SK-N-SH treated with all-trans-retinoic acid at 6 μM for 48 hours (cell line): Measurements from ENCODE around the gene MIGA1.

Experiments
- ATAC-seq: fragments of 200-7000 bp; cut with Tn5 transposase; 3 replicates; pipeline ENCODE4 v1.9.1; 2020; ENCODE audit warnings: mild to moderate bottlenecking, moderate library complexity
- ARNTL ChIP-seq: fragments of 450-650 bp; formaldehyde crosslinking; IDR thresholded peaks from 2 replicates; pipeline ENCODE4 v1.5.0; 2020; ENCODE audit warnings: low read depth, mild to moderate bottlenecking, moderate library complexity, borderline replicate concordance
- BACH2 ChIP-seq: fragments of 250-450 bp; sonication (Bioruptor Pico); IDR thresholded peaks from 2 replicates; pipeline ENCODE4 v1.9.0; 2021; ENCODE audit warnings: mild to moderate bottlenecking, borderline replicate concordance
- CSDC2 ChIP-seq: fragments of 250-450 bp; sonication (Bioruptor Pico); IDR thresholded peaks from 2 replicates; pipeline ENCODE4 v1.5.0; 2020; ENCODE audit warnings: mild to moderate bottlenecking, moderate library complexity
- ESRRG ChIP-seq: fragments of 250-450 bp; sonication (Bioruptor Pico); IDR thresholded peaks from 2 replicates; pipeline ENCODE4 v1.6.1; 2021; ENCODE audit warnings: mild to moderate bottlenecking
- GLIS3 ChIP-seq: fragments of 250-450 bp; sonication (Bioruptor Pico); IDR thresholded peaks from 2 replicates; pipeline ENCODE4 v1.5.0; 2020; ENCODE audit warnings: mild to moderate bottlenecking, moderate library complexity
- OSR1 ChIP-seq: fragments of 250-450 bp; sonication (Bioruptor Pico); IDR thresholded peaks from 2 replicates; pipeline ENCODE4 v1.8.0; 2022; ENCODE audit warnings: moderate library complexity, mild to moderate bottlenecking, inconsistent platforms
- RARB ChIP-seq: fragments of 250-450 bp; sonication (Bioruptor Pico); IDR thresholded peaks from 2 replicates; pipeline ENCODE4 v1.8.0; 2021; ENCODE audit warnings: mild to moderate bottlenecking, moderate library complexity
- SNAI2 ChIP-seq: fragments of 250-450 bp; sonication (Bioruptor Pico); IDR thresholded peaks from 2 replicates; pipeline ENCODE4 v1.5.0; 2020; ENCODE audit warnings: mild to moderate bottlenecking, moderate library complexity
- TCF4 ChIP-seq: fragments of 250-450 bp; sonication (Bioruptor Pico); IDR thresholded peaks from 2 replicates; pipeline ENCODE4 v1.8.0; 2021; ENCODE audit warnings: mild to moderate bottlenecking, moderate library complexity, borderline replicate concordance
- TOX ChIP-seq: fragments of 250-450 bp; sonication (Bioruptor Pico); IDR thresholded peaks from 2 replicates; pipeline ENCODE4 v1.8.0; 2021; ENCODE audit warnings: mild to moderate bottlenecking, moderate library complexity, borderline replicate concordance
- ZC3H10 ChIP-seq: fragments of 250-450 bp; sonication (Bioruptor Pico); IDR thresholded peaks from 2 replicates; pipeline ENCODE4 v1.5.1; 2021; ENCODE audit warnings: mild to moderate bottlenecking, moderate library complexity
- ZFP3 ChIP-seq: fragments of 250-450 bp; sonication (Bioruptor Pico); IDR thresholded peaks from 2 replicates; pipeline ENCODE4 v1.5.0; 2020; ENCODE audit warnings: mild to moderate bottlenecking, moderate library complexity
- ZFP30 ChIP-seq: fragments of 450-650 bp; formaldehyde crosslinking; IDR thresholded peaks from 2 replicates; pipeline ENCODE4 v1.5.0; 2022; ENCODE audit warnings: mild to moderate bottlenecking, moderate library complexity
- ZNF70 ChIP-seq: fragments of 450-650 bp; formaldehyde crosslinking; IDR thresholded peaks from 2 replicates; pipeline ENCODE4 v1.5.0; 2020; ENCODE audit warnings: mild to moderate bottlenecking, moderate library complexity
- ZNF8 ChIP-seq: fragments of 450-650 bp; formaldehyde crosslinking; IDR thresholded peaks from 2 replicates; pipeline ENCODE4 v1.5.0; 2020; ENCODE audit warnings: mild to moderate bottlenecking, moderate library complexity
- TF ChIP-seq, protein P1 (sequence below): fragments of 250-450 bp; sonication (Bioruptor Pico); IDR thresholded peaks from 2 replicates; pipeline ENCODE4 v1.8.0; 2021; ENCODE audit warnings: low read depth, mild to moderate bottlenecking, moderate library complexity, borderline replicate concordance
- TF ChIP-seq, protein P2 (sequence below): fragments of 250-450 bp; sonication (Bioruptor Pico); IDR thresholded peaks from 2 replicates; pipeline ENCODE4 v1.5.0; 2020; ENCODE audit warnings: mild to moderate bottlenecking, moderate library complexity
- TF ChIP-seq, protein P3 (sequence below): fragments of 250-450 bp; sonication (Bioruptor Pico); IDR thresholded peaks from 2 replicates; pipeline ENCODE4 v1.5.1; 2021; ENCODE audit warnings: mild to moderate bottlenecking, moderate library complexity
- TF ChIP-seq, protein P4 (sequence below): fragments of 250-450 bp; sonication (Bioruptor Pico); IDR thresholded peaks from 2 replicates; pipeline ENCODE4 v1.8.0; 2020; ENCODE audit warnings: mild to moderate bottlenecking, moderate library complexity, borderline replicate concordance

Gene MIGA1, protein sequence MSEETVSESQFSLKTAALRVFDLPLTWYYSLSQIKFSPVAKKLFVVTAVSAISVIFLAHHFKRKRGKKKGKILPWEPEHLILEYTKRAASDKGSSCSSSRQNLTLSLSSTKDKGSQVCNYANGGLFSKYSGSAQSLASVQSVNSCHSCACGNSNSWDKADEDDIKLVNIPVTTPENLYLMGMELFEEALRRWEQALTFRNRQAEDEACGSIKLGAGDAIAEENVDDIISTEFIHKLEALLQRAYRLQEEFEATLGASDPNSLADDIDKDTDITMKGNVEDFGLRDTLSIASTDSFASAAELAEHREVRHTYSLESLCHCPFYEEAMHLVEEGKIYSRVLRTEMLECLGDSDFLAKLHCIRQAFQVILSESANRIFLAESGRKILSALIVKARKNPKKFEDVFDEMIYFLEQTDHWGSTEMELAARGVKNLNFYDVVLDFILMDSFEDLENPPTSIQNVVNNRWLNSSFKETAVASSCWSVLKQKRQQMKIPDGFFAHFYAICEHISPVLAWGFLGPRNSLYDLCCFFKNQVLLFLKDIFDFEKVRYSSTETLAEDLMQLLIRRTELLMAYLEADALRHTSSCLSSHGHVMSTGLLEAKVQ

DNA sequence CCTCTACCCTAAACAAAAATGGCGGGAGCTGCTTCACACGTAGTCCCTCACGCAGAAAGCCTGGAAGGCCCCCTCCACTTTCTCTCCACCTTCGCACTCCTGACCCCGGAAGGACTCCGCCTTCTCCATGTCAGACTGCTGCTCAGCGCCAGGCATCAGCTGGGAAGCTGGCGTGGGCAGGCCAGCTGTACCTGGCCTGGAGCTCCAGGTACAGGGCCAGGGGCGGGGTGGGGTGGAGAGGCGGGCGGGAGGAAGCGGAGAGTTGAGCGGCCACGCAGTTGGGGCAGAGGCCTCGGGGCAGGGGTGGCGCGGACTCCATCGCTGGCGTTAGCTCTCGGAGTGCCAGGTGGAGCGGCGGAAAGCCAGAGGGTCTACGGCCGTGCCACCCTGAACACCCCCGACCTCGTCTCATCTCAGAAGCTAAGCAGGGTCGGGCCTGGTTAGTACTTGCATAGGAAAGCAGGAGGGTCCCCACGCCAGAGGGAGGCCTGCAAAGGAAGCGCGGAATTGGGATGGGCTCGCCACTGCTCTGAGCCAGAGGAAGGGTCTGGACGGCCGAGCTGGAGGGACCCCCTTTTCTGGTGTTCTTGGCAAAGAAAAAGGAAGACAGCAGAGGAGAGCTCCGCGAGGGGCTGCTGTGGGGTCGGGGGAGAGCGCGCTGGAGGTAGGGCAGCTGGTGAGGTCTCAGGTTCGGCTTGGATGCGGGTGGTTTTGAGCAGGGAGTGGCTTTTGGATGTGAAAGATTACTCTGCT is at the start of gene MIGA1:
Gene MIGA1, plus strand, starts transcription at position 121 of the 753 bp plus-strand sequence. CDS start 3,604 bp downstream, outside the sequence.
- peak; percentile 99 for ATAC-seq
- TF ChIP-seq BACH2 (CRISPR knock-in tag) = no peak
- TF ChIP-seq RARB (CRISPR knock-in tag) = no peak
- TF ChIP-seq, protein P1, sequence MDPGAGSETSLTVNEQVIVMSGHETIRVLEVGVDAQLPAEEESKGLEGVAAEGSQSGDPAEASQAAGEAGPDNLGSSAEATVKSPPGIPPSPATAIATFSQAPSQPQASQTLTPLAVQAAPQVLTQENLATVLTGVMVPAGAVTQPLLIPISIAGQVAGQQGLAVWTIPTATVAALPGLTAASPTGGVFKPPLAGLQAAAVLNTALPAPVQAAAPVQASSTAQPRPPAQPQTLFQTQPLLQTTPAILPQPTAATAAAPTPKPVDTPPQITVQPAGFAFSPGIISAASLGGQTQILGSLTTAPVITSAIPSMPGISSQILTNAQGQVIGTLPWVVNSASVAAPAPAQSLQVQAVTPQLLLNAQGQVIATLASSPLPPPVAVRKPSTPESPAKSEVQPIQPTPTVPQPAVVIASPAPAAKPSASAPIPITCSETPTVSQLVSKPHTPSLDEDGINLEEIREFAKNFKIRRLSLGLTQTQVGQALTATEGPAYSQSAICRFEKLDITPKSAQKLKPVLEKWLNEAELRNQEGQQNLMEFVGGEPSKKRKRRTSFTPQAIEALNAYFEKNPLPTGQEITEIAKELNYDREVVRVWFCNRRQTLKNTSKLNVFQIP (CRISPR knock-in tag) = no peak
- TF ChIP-seq ZFP30 (CRISPR knock-in tag) = no peak
- TF ChIP-seq, protein P2, sequence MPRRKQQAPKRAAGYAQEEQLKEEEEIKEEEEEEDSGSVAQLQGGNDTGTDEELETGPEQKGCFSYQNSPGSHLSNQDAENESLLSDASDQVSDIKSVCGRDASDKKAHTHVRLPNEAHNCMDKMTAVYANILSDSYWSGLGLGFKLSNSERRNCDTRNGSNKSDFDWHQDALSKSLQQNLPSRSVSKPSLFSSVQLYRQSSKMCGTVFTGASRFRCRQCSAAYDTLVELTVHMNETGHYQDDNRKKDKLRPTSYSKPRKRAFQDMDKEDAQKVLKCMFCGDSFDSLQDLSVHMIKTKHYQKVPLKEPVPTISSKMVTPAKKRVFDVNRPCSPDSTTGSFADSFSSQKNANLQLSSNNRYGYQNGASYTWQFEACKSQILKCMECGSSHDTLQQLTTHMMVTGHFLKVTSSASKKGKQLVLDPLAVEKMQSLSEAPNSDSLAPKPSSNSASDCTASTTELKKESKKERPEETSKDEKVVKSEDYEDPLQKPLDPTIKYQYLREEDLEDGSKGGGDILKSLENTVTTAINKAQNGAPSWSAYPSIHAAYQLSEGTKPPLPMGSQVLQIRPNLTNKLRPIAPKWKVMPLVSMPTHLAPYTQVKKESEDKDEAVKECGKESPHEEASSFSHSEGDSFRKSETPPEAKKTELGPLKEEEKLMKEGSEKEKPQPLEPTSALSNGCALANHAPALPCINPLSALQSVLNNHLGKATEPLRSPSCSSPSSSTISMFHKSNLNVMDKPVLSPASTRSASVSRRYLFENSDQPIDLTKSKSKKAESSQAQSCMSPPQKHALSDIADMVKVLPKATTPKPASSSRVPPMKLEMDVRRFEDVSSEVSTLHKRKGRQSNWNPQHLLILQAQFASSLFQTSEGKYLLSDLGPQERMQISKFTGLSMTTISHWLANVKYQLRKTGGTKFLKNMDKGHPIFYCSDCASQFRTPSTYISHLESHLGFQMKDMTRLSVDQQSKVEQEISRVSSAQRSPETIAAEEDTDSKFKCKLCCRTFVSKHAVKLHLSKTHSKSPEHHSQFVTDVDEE = no peak; the same call in 1 of the 2 replicates
- no peak for TF ChIP-seq ZNF8 (CRISPR knock-in tag)
- no peak for TF ChIP-seq CSDC2
- no peak for TF ChIP-seq ZC3H10 (CRISPR knock-in tag)
- TF ChIP-seq ESRRG (CRISPR knock-in tag) = no peak
- no peak for TF ChIP-seq ARNTL (CRISPR knock-in tag)

DNA sequence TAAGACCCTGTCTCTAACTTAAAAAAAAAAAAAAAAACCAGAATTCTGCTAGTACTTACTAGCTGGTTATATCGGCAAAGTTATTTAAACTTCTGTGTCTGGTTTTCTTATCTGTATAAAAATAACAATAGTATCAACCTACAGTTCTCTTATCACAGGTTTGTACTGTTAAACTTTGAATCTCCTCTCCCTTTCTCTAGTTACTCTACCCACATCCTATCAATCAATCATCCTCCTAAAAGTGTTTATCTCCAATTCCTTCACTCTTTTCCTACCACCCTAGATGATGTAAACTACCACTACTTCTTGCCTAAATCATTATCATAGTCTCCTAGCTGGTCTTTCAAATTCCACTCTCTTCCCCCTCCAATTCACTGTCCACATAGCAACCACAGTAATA is 47.4 kb upstream of the MIGA1 start:
- TF ChIP-seq CSDC2 = no peak
- TF ChIP-seq TOX (CRISPR knock-in tag) = no peak
- TF ChIP-seq ZNF70 (CRISPR knock-in tag) = no peak
- no peak for TF ChIP-seq ZFP30 (CRISPR knock-in tag)
- TF ChIP-seq BACH2 (CRISPR knock-in tag) = no peak
- TF ChIP-seq GLIS3 = no peak
- TF ChIP-seq ZC3H10 (CRISPR knock-in tag) = no peak
- TF ChIP-seq RARB (CRISPR knock-in tag) = no peak
- TF ChIP-seq OSR1 (CRISPR knock-in tag) = no peak
- TF ChIP-seq, protein P3, sequence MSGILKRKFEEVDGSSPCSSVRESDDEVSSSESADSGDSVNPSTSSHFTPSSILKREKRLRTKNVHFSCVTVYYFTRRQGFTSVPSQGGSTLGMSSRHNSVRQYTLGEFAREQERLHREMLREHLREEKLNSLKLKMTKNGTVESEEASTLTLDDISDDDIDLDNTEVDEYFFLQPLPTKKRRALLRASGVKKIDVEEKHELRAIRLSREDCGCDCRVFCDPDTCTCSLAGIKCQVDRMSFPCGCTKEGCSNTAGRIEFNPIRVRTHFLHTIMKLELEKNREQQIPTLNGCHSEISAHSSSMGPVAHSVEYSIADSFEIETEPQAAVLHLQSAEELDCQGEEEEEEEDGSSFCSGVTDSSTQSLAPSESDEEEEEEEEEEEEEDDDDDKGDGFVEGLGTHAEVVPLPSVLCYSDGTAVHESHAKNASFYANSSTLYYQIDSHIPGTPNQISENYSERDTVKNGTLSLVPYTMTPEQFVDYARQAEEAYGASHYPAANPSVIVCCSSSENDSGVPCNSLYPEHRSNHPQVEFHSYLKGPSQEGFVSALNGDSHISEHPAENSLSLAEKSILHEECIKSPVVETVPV (CRISPR knock-in tag) = no peak
- no peak for TF ChIP-seq TCF4 (CRISPR knock-in tag)
- TF ChIP-seq, protein P2 = no peak
- no peak for TF ChIP-seq ZNF8 (CRISPR knock-in tag)
- TF ChIP-seq ARNTL (CRISPR knock-in tag) = no peak
- no peak for TF ChIP-seq ESRRG (CRISPR knock-in tag)
- TF ChIP-seq, protein P4, sequence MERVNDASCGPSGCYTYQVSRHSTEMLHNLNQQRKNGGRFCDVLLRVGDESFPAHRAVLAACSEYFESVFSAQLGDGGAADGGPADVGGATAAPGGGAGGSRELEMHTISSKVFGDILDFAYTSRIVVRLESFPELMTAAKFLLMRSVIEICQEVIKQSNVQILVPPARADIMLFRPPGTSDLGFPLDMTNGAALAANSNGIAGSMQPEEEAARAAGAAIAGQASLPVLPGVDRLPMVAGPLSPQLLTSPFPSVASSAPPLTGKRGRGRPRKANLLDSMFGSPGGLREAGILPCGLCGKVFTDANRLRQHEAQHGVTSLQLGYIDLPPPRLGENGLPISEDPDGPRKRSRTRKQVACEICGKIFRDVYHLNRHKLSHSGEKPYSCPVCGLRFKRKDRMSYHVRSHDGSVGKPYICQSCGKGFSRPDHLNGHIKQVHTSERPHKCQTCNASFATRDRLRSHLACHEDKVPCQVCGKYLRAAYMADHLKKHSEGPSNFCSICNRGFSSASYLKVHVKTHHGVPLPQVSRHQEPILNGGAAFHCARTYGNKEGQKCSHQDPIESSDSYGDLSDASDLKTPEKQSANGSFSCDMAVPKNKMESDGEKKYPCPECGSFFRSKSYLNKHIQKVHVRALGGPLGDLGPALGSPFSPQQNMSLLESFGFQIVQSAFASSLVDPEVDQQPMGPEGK (CRISPR knock-in tag) = no peak
- TF ChIP-seq ZFP3 (CRISPR knock-in tag) = no peak
- no peak for TF ChIP-seq SNAI2 (CRISPR knock-in tag)
- ATAC-seq = no peak
